Smooth muscle cell (in vitro differentiated cells): ENCODE measurements around the gene NYAP1. TPM values are rescaled to one million over a fixed set of nuclear protein-coding genes. Genes with fewer than 3 reads are reported as not detected.
"Not testable (repeated sequence)": the region's sequence is repeated elsewhere in the genome, so short reads cannot be mapped to it uniquely, and the experiment has no call there.

Source experiments
- DNase-seq: peaks from one replicate; lab custom pipeline; 2025; ENCODE audit not compliant: unreplicated experiment; lab: John Stamatoyannopoulos, UW
- H2AFZ ChIP-seq: fragments of 200-600 bp; sonication (generic); 2 replicates; pipeline ENCODE4 v1.6.0; 2016; ENCODE audit warnings: antibody characterized with exemption, low read depth, mild to moderate bottlenecking
- H3F3A ChIP-seq: fragments of 200-600 bp; sonication (generic); 2 replicates; pipeline ENCODE4 v1.6.0; 2017; ENCODE audit warnings: antibody characterized with exemption, low read depth
- H3K27ac ChIP-seq: fragments of 200-600 bp; sonication (generic); 2 replicates; pipeline ENCODE4 v1.5.1; 2016; ENCODE audit warnings: low read depth, mild to moderate bottlenecking
- H3K27me3 ChIP-seq: fragments of 200-600 bp; sonication (generic); 2 replicates; pipeline ENCODE4 v1.6.1; 2016; ENCODE audit warnings: low read depth, mild to moderate bottlenecking
- H3K36me3 ChIP-seq: fragments of 200-600 bp; sonication (generic); 2 replicates; pipeline ENCODE4 v1.5.1; 2016; ENCODE audit warnings: low read depth
- H3K4me1 ChIP-seq: fragments of 200-600 bp; sonication (generic); 2 replicates; pipeline ENCODE4 v1.5.1; 2016; ENCODE audit warnings: low read depth
- H3K4me2 ChIP-seq: fragments of 200-600 bp; sonication (generic); 2 replicates; pipeline ENCODE4 v1.6.0; 2016; ENCODE audit warnings: mild to moderate bottlenecking
- H3K4me3 ChIP-seq: fragments of 200-600 bp; sonication (generic); 2 replicates; pipeline ENCODE4 v1.5.1; 2016; ENCODE audit warnings: mild to moderate bottlenecking
- H3K79me2 ChIP-seq: fragments of 200-600 bp; sonication (generic); 2 replicates; pipeline ENCODE4 v1.6.0; 2016; ENCODE audit warnings: low read depth, mild to moderate bottlenecking
- H3K9ac ChIP-seq: fragments of 200-600 bp; sonication (generic); 2 replicates; pipeline ENCODE4 v1.6.0; 2016; ENCODE audit warnings: low read depth
- H3K9me3 ChIP-seq: fragments of 200-600 bp; sonication (generic); replicated peaks from 2 replicates; pipeline ENCODE4 v1.5.1; 2016; ENCODE audit warnings: low read depth
- H4K20me1 ChIP-seq: fragments of 200-600 bp; sonication (generic); 2 replicates; pipeline ENCODE4 v1.6.0; 2016; ENCODE audit warnings: low read depth
- WGBS: methylation state at CpG from one replicate; pipeline ENCODE4 v1.1.7; 2016; ENCODE audit warnings: low lambda C conversion rate; 5-methylcytosine and 5-hydroxymethylcytosine counted together
- polyA plus RNA-seq: library from polyadenylated mRNA; unstranded; fragments of >200 nt; fragmentation: Nextera tagmentation; extraction: Ambion mirVana; gene quantifications from 2 replicates; pipeline ENCODE4 v1.2.1, GENCODE V29; 2016
- total RNA-seq: library from RNA; depleted of rRNA; stranded (reverse); fragments of >200 nt; gene quantifications from 2 replicates; pipeline ENCODE4 v1.2.3, GENCODE V29; 2014
- TF ChIP-seq, protein P1 (sequence below): fragments of 200-600 bp; sonication (generic); IDR thresholded peaks from 2 replicates; pipeline ENCODE4 v1.5.1; 2017; ENCODE audit warnings: borderline replicate concordance, mild to moderate bottlenecking, antibody characterized with exemption; ENCODE audit not compliant: insufficient read depth, poor library complexity, severe bottlenecking

The NYAP1 gene
- total and polyA plus RNA-seq, 2 experiments from 2014 or later, result 2.3 TPM; not detected in 1

DNA sequence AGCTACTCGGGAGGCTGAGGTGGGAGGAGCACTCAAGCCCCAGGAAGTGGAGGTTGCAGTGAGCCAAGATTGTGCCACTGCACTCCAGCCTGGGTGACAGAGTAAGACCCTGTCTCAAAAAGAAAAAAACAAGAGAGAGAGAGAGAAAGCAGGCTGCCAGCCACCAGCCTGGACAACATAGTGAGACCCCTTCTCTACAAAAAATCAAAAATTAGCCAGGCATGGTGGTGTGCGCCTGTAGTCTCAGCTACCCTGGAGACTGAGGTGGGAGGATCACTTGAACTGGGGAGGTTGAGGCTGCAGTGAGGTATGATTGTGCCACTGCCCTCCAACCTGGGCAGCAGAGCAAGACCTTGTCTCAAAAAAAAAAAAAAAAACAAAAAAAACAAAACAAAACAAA is 53.0 kb downstream of the NYAP1 start:
- 93% methylated on average over 2 of the region's 2 CpGs for WGBS
- H3K9me3 ChIP-seq, DNase-seq, H3K27me3 ChIP-seq, H4K20me1 ChIP-seq, H3K9ac ChIP-seq, H3K4me1 ChIP-seq, H3K4me2 ChIP-seq, H3K27ac ChIP-seq, H3K4me3 ChIP-seq, H3F3A ChIP-seq, H3K36me3 ChIP-seq, H3K79me2 ChIP-seq, H2AFZ ChIP-seq: not testable (repeated sequence)

DNA sequence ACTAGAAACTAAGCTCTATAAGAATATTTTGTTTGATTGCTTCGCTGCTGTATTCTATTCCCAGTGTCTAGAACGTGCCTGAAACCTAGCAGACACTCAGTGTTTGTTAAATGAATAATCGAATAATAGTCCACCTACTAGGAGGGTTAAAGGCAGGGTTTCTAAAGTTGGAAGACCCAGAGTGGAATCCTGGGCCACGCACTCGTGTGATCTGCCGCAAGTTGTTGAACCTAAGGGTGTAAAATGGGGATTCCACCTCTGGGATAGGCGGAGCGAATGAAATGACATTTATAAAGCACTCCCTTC is 54.6 kb downstream of the NYAP1 start:
- Histone ChIP-seq H3F3A (no peaks in the 10 kb centered on the region), H2AFZ (peak overlapping the region; percentile 94), H3K79me2 (no peaks in the 10 kb centered on the region), H3K4me3 (peak overlapping the region; percentile 40), H3K4me1 (peaks cover 4% of the 10 kb centered on the region), H3K4me2 (peak overlapping the region; percentile 83), H3K9ac (peak overlapping the region; percentile 42), H3K36me3 (no peaks in the 10 kb centered on the region), H4K20me1 (no peaks in the 10 kb centered on the region), H3K27ac (peak overlapping the region; percentile 48), H3K9me3 (no peaks in the 10 kb centered on the region), H3K27me3 (no peaks in the 10 kb centered on the region)
- 13% methylated on average over 8 of the region's 8 CpGs for WGBS
- TF ChIP-seq, protein P1, sequence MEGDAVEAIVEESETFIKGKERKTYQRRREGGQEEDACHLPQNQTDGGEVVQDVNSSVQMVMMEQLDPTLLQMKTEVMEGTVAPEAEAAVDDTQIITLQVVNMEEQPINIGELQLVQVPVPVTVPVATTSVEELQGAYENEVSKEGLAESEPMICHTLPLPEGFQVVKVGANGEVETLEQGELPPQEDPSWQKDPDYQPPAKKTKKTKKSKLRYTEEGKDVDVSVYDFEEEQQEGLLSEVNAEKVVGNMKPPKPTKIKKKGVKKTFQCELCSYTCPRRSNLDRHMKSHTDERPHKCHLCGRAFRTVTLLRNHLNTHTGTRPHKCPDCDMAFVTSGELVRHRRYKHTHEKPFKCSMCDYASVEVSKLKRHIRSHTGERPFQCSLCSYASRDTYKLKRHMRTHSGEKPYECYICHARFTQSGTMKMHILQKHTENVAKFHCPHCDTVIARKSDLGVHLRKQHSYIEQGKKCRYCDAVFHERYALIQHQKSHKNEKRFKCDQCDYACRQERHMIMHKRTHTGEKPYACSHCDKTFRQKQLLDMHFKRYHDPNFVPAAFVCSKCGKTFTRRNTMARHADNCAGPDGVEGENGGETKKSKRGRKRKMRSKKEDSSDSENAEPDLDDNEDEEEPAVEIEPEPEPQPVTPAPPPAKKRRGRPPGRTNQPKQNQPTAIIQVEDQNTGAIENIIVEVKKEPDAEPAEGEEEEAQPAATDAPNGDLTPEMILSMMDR, result no peak
- no peak for DNase-seq

DNA sequence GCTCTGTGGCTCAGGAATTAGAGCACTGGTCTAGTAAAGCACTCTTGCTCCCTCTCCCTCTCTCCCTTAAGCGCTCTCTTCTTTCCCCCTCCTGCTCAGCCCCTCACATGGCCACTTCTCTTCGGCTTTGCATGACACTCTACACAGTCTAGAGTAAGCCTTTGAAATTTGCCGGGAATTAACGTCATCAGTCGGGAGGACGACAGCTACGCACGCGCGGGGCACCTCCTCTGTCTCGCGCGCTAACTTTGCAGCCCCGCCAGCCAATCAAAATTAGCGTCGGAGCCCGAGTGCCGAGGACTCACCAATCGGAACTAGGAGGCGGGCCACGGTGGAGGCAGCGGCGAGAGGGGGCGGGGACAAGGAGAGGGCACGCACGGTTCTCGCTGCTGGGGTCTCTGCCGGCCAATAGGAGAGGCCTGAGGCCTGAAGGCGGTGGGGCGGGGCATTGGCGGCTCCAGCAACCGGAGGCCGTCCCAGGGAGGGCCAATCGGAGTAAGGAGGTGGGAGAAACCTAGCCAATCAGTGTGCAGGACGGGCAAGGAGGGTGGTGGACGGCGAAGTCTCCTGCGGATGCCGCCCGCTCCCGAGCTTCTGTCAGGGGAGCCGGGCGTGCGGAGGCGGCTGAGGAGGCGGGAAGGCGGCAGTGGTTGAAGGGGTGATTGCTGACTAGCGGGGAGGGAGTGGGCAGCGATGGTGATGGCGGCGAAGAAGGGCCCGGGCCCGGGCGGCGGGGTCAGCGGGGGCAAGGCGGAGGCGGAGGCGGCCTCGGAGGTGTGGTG is 55.1 kb downstream of the NYAP1 start, which contains the start of gene AGFG2:
TSS of gene AGFG2 (plus strand) at position 550 of the 782 bp plus-strand sequence. CDS start at position 694, 144 bp downstream.
- DNase-seq, result peak; percentile 99
- Histone ChIP-seq H3K27ac (peak within 1 kb of the TSS; percentile 48), H3K4me2 (peak within 1 kb of the TSS; percentile 92), H3K36me3 (no peaks in the 10 kb centered on the region), H3K4me3 (peak within 1 kb of the TSS; percentile 72), H3K9ac (peak within 1 kb of the TSS; percentile 42), H3K27me3 (no peaks in the 10 kb centered on the region), H3K4me1 (peaks cover 4% of the 10 kb centered on the region), H2AFZ (peak within 1 kb of the TSS; percentile 94), H3F3A (no peaks in the 10 kb centered on the region), H3K9me3 (no peaks in the 10 kb centered on the region), H3K79me2 (no peaks in the 10 kb centered on the region), H4K20me1 (no peaks in the 10 kb centered on the region)
- under 1% methylated on average over 58 of the region's 60 CpGs for WGBS
- TF ChIP-seq, protein P1, result no peak

DNA sequence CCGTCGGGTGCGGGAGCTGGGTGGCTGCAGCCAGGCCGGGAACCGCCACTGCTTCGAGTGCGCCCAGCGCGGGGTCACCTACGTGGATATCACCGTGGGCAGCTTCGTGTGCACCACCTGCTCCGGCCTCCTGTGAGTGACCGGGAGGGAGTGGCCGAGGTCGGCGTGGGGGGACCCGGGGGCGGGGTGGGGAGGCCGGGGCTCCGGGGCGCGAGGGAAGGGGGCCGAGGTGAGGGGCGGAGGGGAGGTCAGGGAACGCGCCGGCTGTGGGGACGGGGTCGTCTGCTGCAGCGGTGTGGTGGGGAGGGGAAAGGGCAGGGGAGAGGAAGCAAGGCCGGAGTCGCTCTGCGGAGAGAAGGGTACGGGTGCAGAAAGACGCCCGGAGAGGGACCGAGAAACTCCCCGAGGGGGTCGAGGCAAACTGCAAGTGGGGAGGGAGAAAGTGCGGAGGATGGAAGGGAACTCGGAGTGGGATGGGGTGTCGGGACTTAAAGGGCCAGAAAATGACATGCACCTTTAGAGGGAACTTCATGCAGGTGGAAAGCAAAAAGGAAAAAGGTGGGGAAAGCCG is 55.8 kb downstream of the NYAP1 start:
- Histone ChIP-seq H3K27ac (no peak overlapping the region), H3K4me2 (peak overlapping the region; percentile 92), H3K4me1 (peaks cover 4% of the 10 kb centered on the region), H3K79me2 (no peaks in the 10 kb centered on the region), H3K27me3 (no peaks in the 10 kb centered on the region), H3F3A (no peaks in the 10 kb centered on the region), H2AFZ (peak overlapping the region; percentile 62), H3K9ac (no peak overlapping the region), H3K9me3 (no peaks in the 10 kb centered on the region), H3K4me3 (peak overlapping the region; percentile 72), H4K20me1 (no peaks in the 10 kb centered on the region), H3K36me3 (no peaks in the 10 kb centered on the region)
- WGBS, result 2% methylated on average over 11 of the region's 44 CpGs
- TF ChIP-seq, protein P1, result no peak
- no peak for DNase-seq
